Globus pallidus (tissue), 1 donor: ENCODE data around the gene EFCAB3.
A peak's percentile ranks its signal among the peaks of the same experiment; 100 is the strongest.
"Not testable (repeated sequence)": the region's sequence is repeated elsewhere in the genome, so short reads cannot be mapped to it uniquely, and the experiment has no call there.

Source experiments
- DNase-seq: peaks from one replicate; pipeline ENCODE4 v3.0.0-alpha.2; 2015; ENCODE audit warnings: low spot score

EFCAB3 gene

DNA sequence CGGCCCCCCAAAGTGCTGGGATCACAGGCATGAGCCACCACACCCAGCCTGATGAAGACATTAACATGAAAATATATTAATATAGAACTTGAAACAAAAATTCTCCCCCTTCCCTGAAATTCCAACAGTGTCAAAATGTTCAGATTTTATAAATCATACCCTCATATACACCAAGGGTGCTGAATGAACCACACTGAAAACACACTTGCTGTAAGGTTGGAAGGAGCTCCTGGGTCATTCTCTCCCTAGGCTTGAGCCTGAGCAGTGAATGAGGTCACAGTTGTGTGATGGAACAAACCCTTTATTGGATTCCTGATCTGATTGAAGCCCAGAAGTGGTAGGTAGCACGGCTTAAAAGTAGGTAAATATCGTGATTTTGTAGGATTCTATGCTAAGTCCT is at the start of gene EFCAB3:
EFCAB3 (plus strand) TSS at position 301 of the 400 bp plus-strand sequence. CDS start 2,427 bp downstream, outside the sequence.
- no peak for DNase-seq

DNA sequence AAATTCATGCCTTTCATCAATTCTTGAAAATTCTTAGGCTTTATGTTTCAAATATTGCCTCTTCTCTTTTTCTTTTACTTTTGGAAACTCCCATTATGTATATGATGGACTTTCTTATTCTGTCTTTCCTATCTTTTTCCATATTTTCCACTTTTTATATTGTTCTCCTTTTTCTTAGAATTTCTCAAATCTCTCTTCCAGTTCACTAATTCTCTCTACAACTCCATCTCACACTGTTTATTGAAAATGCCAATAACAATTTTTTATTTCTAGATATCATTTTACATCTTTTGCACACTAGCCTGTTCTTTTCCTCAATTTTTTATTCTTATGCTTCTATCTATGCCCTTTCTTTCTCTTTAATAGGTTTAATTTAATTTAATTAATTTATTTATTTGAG is 43.8 kb upstream of the EFCAB3 start:
- no peak for DNase-seq

DNA sequence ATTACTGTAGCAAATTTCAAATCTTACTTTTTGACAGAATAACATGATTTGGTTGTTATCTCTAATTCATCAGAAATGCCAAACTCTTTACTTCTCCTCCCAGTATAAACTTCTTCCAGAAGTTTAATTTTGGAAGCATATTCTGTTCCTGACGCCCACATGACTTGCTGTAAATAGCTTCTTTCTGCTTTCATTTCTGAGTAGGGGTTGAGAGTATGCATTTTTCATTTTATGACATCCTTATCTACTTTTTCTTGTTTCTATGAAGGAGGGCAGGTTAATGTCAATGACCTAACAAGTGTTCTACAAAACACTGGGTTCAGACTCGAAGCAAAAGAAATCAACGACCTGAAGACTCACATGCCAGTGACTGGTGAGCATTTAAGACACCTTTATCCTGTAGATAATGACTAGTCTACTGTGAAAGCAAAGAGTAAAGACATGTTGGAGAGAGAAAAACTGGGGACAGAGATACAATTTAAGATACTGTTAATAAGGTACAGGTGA is 36.5 kb upstream of the EFCAB3 start:
- DNase-seq, result no peak

DNA sequence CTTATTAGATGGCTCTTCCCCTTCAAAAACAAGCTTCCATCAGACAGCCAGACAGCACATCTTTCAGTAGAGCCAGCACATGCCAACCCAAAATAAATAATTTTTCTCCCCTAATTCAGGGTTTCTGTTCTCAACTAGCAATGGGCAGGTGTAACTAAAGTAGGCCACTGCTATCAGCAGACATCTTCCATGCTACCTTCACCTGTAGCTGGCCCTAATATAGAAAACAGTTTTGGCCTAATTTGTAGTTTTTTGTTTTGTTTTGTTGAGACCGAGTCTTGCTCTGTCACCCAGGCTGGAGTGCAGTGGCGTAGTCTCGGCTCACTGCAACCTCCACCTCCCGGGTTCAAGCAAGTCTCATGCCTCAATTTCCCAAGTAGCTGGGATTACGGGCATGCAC is 29.2 kb upstream of the EFCAB3 start:
- no peak for DNase-seq

DNA sequence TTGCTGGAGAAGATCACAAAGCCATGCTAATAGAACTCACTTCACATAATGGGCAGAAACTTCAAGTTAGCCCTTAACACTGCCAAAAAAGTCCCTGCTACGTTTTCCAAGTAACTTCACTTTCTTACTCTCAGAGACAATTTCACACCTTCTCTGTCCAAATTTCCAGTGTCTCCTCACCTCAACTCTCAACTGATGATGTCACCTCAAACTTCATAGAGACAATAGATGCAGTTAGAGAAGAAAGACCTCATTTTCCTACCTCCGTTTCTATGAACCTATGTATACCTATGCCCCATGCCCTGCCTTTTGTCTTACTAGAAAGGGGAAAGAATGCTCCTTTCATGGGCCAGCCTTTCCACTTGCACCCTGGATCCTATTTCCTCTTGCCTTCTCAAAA is 14.2 kb upstream of the EFCAB3 start:
- no peak for DNase-seq

DNA sequence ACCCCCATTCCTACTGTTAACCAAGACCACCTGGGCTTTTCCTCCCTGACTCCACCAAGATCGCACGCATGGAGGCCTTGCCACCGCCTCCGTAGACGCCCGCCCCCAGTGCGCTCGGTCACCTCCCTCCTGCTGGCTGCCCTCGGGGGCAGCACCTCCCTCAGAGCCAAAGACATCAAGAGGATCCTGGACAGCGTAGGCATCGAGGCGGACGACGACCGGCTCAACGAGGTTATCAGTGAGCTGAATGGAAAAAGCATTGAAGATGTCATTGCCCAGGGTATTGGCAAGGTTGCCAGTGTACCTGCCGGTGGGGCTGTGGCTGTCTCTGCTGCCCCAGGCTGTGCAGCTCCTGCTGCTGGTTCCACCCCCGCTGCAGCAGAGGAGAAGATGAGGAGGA is 1.2 kb downstream of the EFCAB3 start:
- DNase-seq, result no peak

DNA sequence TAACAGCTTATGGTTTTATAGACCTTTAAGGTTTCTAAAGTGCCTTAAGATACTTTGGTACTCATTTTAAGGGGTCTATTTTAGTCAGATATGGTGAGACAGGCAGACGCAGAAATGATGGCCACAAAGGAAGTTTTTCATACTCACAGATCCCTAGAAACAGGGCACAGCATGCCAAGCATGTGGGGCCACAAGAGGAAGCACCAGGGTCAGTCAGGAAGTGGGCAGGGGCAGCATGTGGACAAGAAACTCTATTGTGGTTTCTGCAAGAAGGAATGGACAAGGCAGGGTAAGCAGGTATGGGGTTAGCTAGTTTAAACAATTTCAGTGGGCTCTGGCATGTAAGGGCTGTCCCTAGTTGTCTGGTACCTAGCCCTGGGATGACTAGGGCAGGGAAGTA is 8.5 kb downstream of the EFCAB3 start:
- peak; percentile 2 for DNase-seq

DNA sequence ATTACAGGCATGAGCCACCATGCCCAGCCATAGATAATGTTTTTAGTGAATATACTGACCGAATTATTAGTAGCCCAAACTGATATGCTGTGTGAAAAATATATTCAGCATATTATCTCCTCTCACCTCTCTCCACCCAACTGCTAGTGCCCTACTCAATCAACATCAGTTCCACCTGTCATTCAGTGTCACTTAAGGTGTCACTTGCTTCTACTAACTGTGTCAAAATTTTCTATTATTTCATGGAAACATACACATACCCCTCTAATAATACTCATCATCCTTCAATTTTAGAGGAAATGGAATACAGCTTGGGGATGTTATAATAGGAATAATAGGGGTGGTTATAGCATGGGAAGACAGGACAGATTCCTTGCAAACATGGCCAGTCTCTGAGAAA is 12.6 kb downstream of the EFCAB3 start:
- DNase-seq, result no peak

DNA sequence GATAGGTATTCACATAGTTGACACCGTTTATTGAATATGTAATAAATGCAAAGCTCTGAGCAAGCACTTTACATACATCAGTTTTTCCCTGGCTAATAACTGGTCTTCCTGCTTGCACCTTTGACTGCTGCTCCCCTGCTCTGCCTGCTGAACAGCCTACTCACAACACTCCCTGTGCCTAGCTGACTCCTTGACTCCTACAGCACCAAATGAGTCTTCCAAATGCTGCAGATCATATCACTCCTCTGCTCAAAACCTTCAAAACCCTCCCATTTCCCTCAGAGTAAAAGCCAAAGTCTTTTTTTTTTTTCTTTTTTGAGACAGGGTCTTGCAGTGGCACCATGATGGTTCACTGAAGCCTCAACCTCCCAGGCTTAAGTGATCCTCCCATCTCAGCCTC is 18.5 kb downstream of the EFCAB3 start:
- no peak for DNase-seq

DNA sequence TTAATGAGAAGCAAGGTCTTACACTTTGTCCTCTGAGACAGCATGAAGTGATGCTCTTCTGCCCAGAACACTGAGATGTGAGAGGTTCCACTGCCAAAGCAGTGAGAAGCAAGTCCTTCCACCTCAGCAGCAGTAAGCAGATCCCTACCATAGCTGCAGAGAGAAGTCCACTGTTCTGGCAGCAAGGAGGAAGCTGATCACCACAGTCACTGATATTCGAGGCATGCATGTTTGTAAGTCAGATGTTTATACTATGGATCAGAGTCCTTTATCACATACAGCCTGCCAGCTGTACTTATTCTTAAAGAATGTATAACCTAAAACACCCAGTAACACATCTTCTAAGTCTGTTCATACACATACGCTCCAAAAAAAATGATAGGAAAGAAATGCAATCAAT is 25.1 kb downstream of the EFCAB3 start:
- DNase-seq, result no peak

DNA sequence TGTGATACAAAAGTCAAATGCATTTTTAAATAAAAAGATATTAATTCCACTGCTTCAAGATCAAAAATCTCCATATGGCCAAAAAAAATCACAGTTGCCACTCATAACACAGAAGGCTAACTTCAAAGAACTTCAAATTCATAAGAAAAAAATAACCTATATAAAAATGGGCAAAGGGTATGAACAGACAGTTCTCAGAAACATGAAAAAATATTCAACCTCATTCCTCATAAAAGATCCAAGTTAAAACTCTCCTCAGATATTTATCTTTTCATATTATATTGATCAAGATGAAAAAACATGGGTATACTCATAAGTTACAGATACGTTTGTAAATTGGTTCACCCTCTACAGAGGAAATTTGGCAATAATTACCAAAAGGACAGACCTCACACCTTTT is 32.7 kb downstream of the EFCAB3 start:
- not testable (repeated sequence) for DNase-seq

DNA sequence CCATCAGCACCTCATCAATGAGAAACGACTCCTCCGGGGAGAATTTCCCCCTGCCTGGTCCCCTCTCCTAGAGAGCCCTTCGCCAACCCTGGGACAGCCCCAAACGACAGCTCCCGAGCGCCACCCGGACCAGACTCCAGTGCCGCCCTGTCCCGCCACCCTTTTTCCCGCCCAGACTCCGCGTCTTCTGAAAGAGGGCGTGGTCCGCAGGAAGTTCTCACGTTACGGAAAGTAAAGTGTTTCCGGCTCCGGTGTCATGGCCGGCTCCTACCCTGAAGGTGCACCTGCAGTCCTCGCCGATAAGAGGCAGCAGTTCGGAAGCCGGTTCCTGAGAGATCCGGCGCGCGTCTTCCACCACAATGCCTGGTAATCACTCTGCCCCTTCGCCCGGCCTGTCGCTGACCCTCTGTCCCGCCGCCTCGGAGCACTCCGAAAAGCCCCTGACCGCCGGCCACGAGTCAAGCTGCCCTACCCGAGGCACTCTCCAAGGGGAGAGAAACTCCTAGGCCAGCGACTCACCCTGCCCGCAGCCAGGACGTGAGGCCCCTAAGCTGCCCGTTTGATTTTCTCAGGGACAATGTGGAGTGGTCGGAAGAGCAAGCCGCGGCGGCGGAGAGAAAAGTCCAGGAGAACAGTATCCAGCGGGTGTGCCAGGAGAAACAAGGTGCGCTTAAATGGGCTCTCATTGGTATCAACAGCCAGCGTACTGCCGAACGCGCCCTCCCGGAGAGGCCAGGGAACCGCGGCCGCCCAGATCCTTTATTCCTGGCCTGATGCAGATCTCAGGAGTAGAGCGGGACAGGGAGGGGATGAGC is 43.5 kb downstream of the EFCAB3 start, which contains the start of gene METTL2A:
METTL2A (plus strand) TSS at position 251 of the 815 bp plus-strand sequence; CDS start at position 257, 6 bp downstream.
- DNase-seq, result peak; percentile 50

DNA sequence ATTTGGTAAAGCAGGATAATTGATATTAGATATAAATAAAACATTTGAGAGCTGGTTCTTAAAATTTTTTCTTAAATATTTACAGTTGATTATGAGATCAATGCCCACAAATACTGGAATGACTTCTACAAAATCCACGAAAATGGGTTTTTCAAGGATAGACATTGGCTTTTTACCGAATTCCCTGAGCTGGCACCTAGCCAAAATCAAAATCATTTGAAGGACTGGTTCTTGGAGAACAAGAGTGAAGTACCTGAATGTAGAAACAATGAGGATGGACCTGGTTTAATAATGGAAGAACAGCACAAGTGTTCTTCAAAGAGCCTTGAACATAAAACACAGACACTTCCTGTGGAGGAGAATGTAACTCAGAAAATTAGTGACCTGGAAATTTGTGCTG is 45.9 kb downstream of the EFCAB3 start:
- not testable (repeated sequence) for DNase-seq

DNA sequence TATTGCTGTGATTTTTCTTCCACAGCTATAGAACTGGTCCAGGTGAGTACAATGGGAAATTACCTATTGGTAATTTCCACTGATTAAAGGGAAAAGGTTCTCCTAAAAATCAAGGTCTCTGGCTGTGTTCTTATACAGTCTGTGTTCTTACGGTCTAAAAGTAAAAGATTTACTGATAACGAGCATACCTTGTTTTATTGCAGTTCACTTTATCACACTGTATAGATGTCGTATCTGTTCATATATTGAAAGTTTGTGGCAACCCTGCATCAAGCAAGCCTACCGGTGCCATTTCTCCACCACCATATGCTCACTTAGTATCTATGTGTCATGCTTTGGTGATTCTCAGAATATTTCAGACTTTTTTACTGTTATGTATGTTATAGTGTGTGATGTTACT is 54.9 kb downstream of the EFCAB3 start:
- not testable (repeated sequence) for DNase-seq

DNA sequence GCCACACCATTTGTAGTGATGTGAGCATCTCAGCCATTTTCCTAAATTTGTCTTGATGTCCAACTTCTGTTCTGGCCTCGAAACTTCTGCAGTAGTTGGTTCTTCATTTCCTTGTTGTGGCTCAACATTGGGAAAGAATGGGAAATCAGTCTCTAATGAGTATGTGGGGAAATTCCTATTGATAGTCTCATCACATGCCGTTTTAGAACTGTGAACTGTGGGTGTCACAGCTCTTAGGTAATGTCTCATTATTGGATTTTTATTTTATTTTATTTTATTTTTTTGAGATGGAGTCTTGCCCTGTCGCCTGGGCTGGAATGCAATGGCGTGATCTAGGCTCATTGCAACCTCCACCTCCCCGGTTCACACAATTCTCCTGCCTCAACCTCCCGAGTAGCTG is 60.8 kb downstream of the EFCAB3 start:
- DNase-seq, result not testable (repeated sequence)

DNA sequence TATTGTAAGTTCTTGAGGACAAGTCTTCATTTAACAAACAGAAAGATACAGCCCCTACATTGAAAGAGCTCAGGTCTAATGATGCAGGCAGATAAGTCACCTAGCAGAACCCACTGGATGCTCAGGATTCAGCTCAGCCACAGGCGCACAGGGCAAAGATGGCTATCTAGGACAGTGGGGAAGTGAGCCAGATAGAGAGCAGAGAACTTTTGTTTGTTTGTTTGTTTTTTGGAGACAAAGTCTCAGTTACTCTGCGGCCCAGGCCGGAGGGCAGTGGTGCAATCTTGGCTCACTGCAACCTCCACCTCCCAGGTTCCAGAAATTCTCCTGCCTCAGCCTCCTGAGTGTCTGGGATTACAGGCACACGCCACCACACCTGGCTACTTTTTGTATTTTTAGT is 63.7 kb downstream of the EFCAB3 start:
- no peak for DNase-seq

DNA sequence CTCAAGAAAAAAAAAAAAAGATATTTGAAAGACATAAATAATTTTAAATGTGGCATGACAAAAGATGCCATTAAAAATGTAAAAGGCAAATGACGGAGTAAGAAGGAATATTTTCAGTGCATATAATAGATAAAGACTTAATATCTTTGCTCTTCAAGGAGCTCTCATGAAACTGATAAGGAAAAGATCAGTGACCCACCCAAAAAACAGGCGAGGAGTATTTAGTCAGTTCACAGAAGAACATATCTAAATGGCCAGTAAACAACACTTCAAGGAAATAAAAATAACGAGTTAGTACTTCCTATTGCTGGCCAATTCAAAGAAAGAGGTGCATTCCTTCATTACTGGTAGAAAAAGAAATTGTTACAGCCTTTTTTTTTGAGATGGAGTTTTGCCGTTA is 65.4 kb downstream of the EFCAB3 start:
- DNase-seq, result not testable (repeated sequence)

DNA sequence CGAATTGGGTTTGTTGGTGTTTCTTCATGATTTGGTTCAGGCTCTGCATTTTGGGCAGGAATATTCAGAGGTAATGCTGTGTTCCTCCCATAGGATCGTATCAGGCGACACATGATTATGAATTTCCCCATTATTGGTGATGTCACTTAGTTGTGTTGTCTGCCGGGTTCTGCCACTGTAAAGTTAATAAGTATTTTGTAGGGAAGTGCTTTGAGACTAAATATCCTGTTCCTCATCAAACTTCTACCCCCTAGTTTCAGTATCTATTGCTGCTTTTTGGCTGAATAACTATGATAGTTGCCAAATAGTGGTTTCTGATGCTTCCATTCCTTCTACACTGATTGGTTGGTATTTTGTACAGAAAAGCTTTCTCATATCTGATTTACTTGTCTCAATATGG is 71.8 kb downstream of the EFCAB3 start:
- not testable (repeated sequence) for DNase-seq

DNA sequence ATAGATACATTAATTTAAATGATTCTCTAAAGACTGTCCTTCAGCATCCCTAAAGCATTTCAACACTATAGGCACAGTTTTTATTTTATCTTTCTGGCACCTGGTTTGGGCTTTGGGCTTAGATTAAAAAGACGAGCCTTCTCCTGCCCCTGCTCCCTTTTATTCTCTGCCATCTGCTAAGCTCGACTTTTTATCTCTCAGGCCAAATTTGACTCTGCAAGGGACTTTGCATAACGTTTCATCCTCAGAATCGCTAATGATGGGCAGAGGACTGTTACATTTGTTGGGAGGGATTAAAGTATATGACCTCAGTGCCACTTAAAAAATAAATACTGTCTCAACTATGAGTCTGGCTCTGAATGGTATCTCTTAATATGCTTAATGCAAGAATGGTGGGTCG is 72.7 kb downstream of the EFCAB3 start:
- not testable (repeated sequence) for DNase-seq

DNA sequence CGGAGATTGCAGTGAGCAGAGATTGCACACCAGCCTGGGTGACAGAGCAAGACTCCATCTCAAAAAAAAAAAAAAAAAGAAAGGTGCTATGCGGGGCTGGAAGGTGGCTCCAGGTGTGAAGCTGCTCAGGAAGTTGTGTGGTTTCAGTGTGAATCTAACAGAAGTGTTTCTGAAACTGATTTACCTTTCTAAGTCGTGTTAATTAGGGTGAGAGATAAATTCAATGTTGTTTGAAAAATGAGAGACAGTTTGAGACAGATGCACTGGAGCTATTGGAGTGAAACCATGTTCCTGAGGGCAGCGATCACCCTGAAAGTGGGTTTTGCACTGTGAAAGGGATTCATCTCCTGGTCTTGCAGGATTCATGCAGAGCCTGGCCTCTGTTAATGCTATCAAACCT is 73.3 kb downstream of the EFCAB3 start:
- DNase-seq, result not testable (repeated sequence)

DNA sequence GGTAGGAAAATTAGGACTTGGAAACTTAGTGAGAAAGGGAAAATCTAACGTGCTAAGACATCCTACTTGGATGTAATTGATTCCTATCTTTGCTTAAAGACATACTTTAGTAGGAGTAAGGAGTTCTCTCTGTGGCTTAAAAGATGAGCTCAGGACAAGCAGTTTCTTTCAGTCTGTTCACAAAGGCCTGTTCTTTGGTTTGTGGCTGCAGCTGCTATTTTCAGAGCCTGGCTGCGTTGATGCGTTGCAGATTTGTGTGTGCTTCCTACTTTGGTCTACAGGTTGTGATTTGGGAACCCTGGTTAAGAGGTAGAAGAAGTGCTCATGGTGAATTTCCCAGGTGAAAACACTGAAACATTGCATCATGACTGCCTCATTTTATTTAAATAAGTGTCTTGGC is 73.8 kb downstream of the EFCAB3 start:
- peak; percentile 35 for DNase-seq

DNA sequence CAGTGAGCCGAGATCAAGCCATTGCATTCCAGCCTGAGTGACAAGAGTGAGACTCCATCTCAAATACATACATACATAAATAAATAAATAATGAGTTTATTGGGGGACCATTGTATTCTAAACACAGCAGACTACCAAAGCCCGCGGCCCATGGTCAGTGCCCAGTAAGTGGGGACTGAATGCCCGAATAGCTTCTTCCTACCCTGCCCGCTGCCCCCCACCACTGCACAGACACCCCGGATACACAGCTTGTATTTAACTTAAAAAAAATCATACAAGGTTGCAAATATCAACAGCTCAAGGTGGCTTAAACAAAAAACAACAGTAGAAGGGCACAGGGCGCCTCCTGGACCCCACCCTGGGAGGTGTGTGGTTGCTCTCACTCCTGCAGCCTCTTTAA is 75.7 kb downstream of the EFCAB3 start:
- no peak for DNase-seq

DNA sequence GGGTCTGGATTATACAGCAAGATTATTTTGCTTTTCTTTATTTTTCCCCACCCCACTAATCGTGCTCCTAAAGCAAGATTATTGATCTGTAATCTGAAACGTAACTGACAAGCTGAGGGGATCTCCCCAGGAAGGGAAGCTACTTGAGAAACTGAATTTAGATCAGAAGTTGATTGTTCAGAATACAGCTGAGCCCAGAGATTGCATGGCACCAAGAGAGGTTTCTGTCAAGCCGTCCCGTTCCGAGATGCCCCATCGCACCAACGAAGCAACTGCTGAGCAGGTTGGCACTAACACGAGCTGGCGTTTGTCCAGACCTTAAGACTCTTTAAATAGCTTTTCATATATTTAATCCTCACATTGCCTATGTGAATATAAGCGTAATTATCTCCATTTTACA is 78.1 kb downstream of the EFCAB3 start:
- DNase-seq, result not testable (repeated sequence)

DNA sequence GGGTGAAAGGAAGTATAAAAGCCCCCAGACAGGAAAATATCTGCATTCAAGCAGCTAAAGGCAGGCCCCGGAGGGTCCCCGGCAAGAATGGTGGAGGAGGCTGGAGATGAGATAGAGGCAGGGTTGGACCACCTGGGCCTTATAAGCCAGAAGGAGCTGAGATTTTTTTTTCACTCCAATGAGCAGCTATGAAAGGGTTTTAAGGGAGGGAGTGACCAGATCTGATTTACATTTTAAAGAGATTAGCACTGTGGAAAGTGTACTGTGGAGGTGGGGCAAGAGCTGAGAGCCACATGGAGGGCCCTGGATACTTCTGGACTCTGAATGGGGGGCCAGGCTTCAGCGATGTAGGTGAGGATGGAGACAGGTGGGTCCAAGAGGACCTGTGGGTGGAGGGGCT is 84.1 kb downstream of the EFCAB3 start:
- not testable (repeated sequence) for DNase-seq
